Measurements from ENCODE around the gene CNIH2. TPM values are rescaled to one million over a fixed set of nuclear protein-coding genes. Genes with fewer than 3 reads are reported as not detected.

CNIH2 gene
- total RNA-seq, 3 donors from 2014 or later, result 0.48 TPM; not detected in 2

DNA sequence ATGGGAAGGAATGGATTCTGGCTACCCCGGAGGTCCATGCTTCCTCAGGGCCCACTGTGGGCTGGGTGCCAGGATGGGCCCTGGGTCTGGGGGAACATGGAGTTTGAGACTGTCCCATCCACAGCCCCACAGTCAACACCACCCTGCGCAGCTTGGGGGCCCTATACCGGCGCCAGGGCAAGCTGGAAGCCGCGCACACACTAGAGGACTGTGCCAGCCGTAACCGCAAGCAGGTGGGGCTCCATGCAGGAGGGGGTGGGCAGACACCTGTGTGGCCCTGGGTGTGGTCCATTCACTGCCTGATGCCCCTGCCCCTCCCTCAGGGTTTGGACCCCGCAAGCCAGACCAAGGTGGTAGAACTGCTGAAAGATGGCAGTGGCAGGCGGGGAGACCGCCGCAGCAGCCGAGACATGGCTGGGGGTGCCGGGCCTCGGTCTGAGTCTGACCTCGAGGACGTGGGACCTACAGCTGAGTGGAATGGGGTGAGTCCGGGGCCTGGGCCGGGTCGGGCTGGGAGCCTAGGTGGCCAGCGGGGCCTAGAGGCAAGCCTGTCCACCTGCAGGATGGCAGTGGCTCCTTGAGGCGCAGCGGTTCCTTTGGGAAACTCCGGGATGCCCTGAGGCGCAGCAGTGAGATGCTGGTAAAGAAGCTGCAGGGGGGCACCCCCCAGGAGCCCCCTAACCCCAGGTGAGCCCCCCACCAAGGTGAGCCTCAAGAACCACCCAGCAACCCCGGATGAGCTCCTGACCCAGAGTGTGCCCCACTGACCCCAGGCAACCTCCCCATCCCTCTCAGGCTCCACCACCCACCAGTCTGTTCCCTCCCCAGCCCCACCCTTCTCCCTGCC, 12.2 kb upstream of the CNIH2 start:
- TF ChIP-seq POLR2A (IDR thresholded peaks at IDR 0.05), result no peak
- TF ChIP-seq, protein P1, sequence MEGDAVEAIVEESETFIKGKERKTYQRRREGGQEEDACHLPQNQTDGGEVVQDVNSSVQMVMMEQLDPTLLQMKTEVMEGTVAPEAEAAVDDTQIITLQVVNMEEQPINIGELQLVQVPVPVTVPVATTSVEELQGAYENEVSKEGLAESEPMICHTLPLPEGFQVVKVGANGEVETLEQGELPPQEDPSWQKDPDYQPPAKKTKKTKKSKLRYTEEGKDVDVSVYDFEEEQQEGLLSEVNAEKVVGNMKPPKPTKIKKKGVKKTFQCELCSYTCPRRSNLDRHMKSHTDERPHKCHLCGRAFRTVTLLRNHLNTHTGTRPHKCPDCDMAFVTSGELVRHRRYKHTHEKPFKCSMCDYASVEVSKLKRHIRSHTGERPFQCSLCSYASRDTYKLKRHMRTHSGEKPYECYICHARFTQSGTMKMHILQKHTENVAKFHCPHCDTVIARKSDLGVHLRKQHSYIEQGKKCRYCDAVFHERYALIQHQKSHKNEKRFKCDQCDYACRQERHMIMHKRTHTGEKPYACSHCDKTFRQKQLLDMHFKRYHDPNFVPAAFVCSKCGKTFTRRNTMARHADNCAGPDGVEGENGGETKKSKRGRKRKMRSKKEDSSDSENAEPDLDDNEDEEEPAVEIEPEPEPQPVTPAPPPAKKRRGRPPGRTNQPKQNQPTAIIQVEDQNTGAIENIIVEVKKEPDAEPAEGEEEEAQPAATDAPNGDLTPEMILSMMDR (IDR thresholded peaks at IDR 0.05), result no peak
- no peak for TF ChIP-seq POLR2AphosphoS5 (IDR thresholded peaks at IDR 0.05)
- no peaks in the 10 kb centered on the region for H3K36me3 ChIP-seq
- H3K27me3 ChIP-seq, result no peaks in the 10 kb centered on the region
- H3K9me3 ChIP-seq, result no peaks in the 10 kb centered on the region
- intact Hi-C loops (cut with DNase I; ENCODE audit: low total_unique reads), result no loop called here
- peaks cover 3 to 16% of the 10 kb centered on the region in 2 donors for H3K4me1 ChIP-seq
- no peak overlapping the region for H3K4me3 ChIP-seq
- H3K27ac ChIP-seq, result no peak overlapping the region
- DNase-seq (ENCODE audit: low spot score in 2 of 2), result no peak

DNA sequence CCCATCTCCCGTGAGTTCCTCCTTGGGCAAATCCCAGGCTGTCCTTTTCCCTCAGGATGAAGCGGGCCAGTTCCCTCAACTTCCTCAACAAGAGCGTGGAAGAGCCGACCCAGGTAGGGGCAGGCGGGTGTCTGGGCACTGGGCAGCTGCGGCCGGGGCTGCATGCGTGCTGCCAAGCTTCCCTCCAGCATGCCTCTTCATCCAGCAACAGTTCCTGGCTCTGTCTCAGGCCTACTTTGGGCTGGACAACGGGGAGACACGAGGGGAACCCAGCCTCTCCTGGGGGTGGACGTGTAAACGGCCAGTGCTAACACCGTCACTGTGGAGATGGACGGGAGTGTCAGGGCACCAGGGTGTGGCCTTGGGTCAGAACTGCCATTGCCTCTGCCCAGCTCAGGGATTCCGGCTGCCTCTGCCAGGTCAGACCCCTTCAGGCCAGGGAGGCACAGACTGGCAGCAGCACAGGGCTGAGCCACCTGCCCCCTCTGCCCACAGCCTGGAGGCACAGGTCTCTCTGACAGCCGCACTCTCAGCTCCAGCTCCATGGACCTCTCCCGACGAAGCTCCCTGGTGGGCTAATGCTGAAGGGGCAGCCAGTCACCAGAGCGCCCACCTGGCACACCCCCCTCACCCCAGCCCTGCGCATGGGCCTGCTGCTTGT, 11.5 kb upstream of the CNIH2 start:
- H3K9me3 ChIP-seq, result no peaks in the 10 kb centered on the region
- no peak for DNase-seq (ENCODE audit: low spot score in 2 of 2)
- peaks cover 3 to 16% of the 10 kb centered on the region in 2 donors for H3K4me1 ChIP-seq
- intact Hi-C loops (cut with DNase I; ENCODE audit: low total_unique reads), result no loop called here
- no peak for TF ChIP-seq POLR2AphosphoS5 (IDR thresholded peaks at IDR 0.05)
- TF ChIP-seq, protein P1 (IDR thresholded peaks at IDR 0.05), result no peak
- TF ChIP-seq POLR2A (IDR thresholded peaks at IDR 0.05), result no peak
- H3K27ac ChIP-seq, result peak overlapping the region; percentile 97 to 98
- no peaks in the 10 kb centered on the region for H3K36me3 ChIP-seq
- no peaks in the 10 kb centered on the region for H3K27me3 ChIP-seq
- peak overlapping the region; percentile 85 to 94 (median 88) for H3K4me3 ChIP-seq

DNA sequence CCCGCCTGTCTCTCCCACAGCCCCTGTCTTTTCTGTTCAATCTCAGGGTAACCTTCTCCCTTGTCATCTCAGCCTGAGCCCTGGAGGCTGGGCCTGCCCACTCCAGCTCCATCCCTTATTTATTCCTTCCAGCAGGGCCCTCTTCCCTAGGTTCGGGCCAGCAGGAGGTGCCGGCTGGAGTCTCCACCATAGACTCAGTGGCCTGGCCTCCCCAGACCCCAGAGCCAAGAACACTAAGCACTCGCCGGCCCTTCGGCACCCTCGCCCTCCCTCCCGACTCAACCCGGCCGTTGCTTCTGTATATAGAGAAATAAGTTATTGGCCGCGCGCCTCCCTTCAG, 11.0 kb upstream of the CNIH2 start:
- Histone ChIP-seq H3K27me3 (no peaks in the 10 kb centered on the region), H3K27ac (peak overlapping the region; percentile 97 to 98), H3K4me1 (peaks cover 3 to 16% of the 10 kb centered on the region in 2 donors), H3K9me3 (no peaks in the 10 kb centered on the region), H3K4me3 (peak overlapping the region; percentile 85 to 94 (median 88)), H3K36me3 (no peaks in the 10 kb centered on the region)
- no peak for DNase-seq (ENCODE audit: low spot score in 2 of 2)
- TF ChIP-seq POLR2A (IDR thresholded peaks at IDR 0.05) (no peak), POLR2AphosphoS5 (IDR thresholded peaks at IDR 0.05) (no peak)
- TF ChIP-seq, protein P1 (IDR thresholded peaks at IDR 0.05), result no peak
- intact Hi-C loops (cut with DNase I; ENCODE audit: low total_unique reads), result no loop called here

DNA sequence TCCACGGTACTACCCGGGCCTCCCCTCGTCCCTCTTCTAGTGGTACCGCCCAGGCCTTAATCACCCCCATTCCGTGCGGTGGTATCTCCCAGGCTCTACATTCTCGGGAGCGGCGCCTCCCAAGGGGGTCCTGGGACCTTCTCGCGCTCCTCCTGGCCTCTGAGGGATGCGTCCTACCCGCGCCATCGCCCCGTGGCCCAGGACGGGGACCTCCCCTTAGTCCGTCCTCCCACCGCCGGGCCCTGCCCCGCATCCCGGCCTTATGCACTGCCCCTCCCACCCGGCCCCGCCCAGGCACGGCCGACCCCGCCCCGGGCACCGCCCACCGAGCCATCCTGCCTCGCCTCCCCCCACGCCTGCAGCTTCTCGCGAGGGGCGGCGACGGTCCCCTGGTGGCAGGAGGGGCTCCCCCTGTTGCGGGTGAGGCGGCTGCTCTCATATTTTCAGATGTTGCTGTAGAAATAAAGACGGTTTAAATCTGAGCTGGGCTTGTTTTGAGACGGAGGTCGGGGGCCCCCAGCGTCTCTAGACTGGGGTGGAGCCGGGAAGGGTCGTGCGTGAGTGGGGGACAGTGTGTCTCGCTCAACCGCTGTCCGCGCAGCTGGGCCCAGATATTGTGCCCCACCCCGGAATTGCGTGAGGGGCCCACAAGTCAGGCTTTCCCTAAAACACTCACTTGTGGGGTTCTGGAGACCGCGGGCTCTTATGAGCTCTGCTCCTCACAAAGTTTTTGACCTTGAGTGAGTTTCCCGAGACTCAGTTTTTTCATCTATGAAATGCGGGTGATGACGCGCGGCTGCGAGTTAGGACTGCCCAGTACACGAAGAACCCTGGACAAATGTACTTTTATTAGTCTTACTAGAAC, 10.4 kb upstream of the CNIH2 start:
- no peak for TF ChIP-seq POLR2A (IDR thresholded peaks at IDR 0.05)
- TF ChIP-seq, protein P1 (IDR thresholded peaks at IDR 0.05), result peak in 1 of 3 donors; percentile 9
- TF ChIP-seq POLR2AphosphoS5 (IDR thresholded peaks at IDR 0.05), result peak; percentile 18 to 73 (median 70)
- no peaks in the 10 kb centered on the region for H3K27me3 ChIP-seq
- peak overlapping the region; percentile 85 to 94 (median 88) for H3K4me3 ChIP-seq
- H3K27ac ChIP-seq, result peak overlapping the region; percentile 97 to 98
- peak; percentile 85 to 90 for DNase-seq (ENCODE audit: low spot score in 2 of 2)
- H3K9me3 ChIP-seq, result no peaks in the 10 kb centered on the region
- peaks cover 4% of the 10 kb centered on the region for H3K36me3 ChIP-seq
- H3K4me1 ChIP-seq, result peaks cover 3 to 16% of the 10 kb centered on the region in 2 donors
- intact Hi-C loops (cut with DNase I; ENCODE audit: low total_unique reads), result no loop called here
